HEK293 (cell line): ENCODE measurements around the gene BCL2L13.

Experiments
- CTCF ChIA-PET: fragments of 350-600 bp; formaldehyde crosslinking; extraction: SDS; loops from one replicate; lab custom pipeline; 2021; ENCODE audit warnings: antibody characterized with exemption; lab: Yijun Ruan, JAX
- POLR2A ChIA-PET: fragments of 300-600 bp; formaldehyde crosslinking; extraction: SDS; loops from one replicate; lab custom pipeline; 2020; ENCODE audit warnings: antibody characterized with exemption, inconsistent platforms; lab: Yijun Ruan, JAX
- H3K27ac ChIP-seq: fragments of 200-500 bp; sonication (Bioruptor generic); 2 replicates; pipeline ENCODE4 v1.5.1; 2014; ENCODE audit warnings: low read depth, low read length, control low read depth, inconsistent platforms; ENCODE audit errors: extremely low read depth
- H3K36me3 ChIP-seq, 2 experiments: fragments of 200-500 bp in 1 of 2; sonication (Bioruptor generic) in 1 of 2; 1 replicate in 1 of 2; 2 replicates in 1 of 2; pipeline ENCODE4 v1.5.1; 2014 to 2017; ENCODE audit warnings: inconsistent platforms in 2 of 2, low read length in 2 of 2; ENCODE audit not compliant: control insufficient read depth in 2 of 2, insufficient read depth in 1 of 2
- H3K4me1 ChIP-seq: fragments of 200-500 bp; sonication (Bioruptor generic); 2 replicates; pipeline ENCODE4 v1.5.1; 2014; ENCODE audit warnings: mild to moderate bottlenecking, low read length, inconsistent platforms; ENCODE audit not compliant: control insufficient read depth, insufficient read depth
- H3K4me3 ChIP-seq: 2 replicates; pipeline ENCODE4 v1.5.1; 2011; ENCODE audit warnings: low read depth, mild to moderate bottlenecking, control low read depth, low read length, moderate library complexity
- H3K9me3 ChIP-seq: fragments of 200-500 bp; sonication (Bioruptor generic); 2 replicates; pipeline ENCODE4 v1.5.1; 2014; ENCODE audit warnings: low read depth, low read length, inconsistent platforms; ENCODE audit not compliant: control insufficient read depth, insufficient read depth
- FEZF1 ChIP-seq: fragments of 450-650 bp; formaldehyde crosslinking; IDR thresholded peaks from 2 replicates; pipeline ENCODE4 v1.5.1; 2016; ENCODE audit warnings: missing biosample characterization, missing genetic modification characterization
- GLI4 ChIP-seq: fragments of 450-650 bp; formaldehyde crosslinking; IDR thresholded peaks from 2 replicates; pipeline ENCODE4 v1.5.1; 2016; ENCODE audit warnings: missing biosample characterization, missing genetic modification characterization
- MZF1 ChIP-seq: fragments of 450-650 bp; formaldehyde crosslinking; IDR thresholded peaks from 2 replicates; pipeline ENCODE4 v1.5.1; 2017; ENCODE audit warnings: missing biosample characterization, missing genetic modification characterization, borderline replicate concordance
- PRDM1 ChIP-seq: fragments of 450-650 bp; formaldehyde crosslinking; IDR thresholded peaks from 2 replicates; pipeline ENCODE4; 2016; ENCODE audit warnings: missing biosample characterization, missing genetic modification characterization
- SCRT1 ChIP-seq: fragments of 450-650 bp; formaldehyde crosslinking; IDR thresholded peaks from 2 replicates; pipeline ENCODE4 v1.5.1; 2016; ENCODE audit warnings: missing biosample characterization, missing genetic modification characterization, borderline replicate concordance
- SCRT2 ChIP-seq: fragments of 450-650 bp; formaldehyde crosslinking; IDR thresholded peaks from 2 replicates; pipeline ENCODE4 v1.5.1; 2016; ENCODE audit warnings: missing biosample characterization, missing genetic modification characterization
- ZBTB17 ChIP-seq: fragments of 450-650 bp; formaldehyde crosslinking; IDR thresholded peaks from 2 replicates; pipeline ENCODE4 v1.5.1; 2016; ENCODE audit warnings: missing biosample characterization, missing genetic modification characterization
- ZFP3 ChIP-seq: fragments of 450-650 bp; formaldehyde crosslinking; IDR thresholded peaks from 2 replicates; pipeline ENCODE4 v1.5.1; 2016; ENCODE audit warnings: low read depth, missing biosample characterization, missing genetic modification characterization
- ZNF132 ChIP-seq: fragments of 450-650 bp; formaldehyde crosslinking; IDR thresholded peaks from 2 replicates; pipeline ENCODE4 v1.5.1; 2017; ENCODE audit warnings: missing biosample characterization, missing genetic modification characterization, borderline replicate concordance
- ZNF184 ChIP-seq: fragments of 450-650 bp; IDR thresholded peaks from 2 replicates; pipeline ENCODE4 v1.5.1; 2018; ENCODE audit warnings: missing biosample characterization, mild to moderate bottlenecking, missing genetic modification characterization
- ZNF248 ChIP-seq: fragments of 450-650 bp; formaldehyde crosslinking; IDR thresholded peaks from 2 replicates; pipeline ENCODE4 v1.5.1; 2017; ENCODE audit warnings: missing biosample characterization, missing genetic modification characterization
- ZNF394 ChIP-seq: fragments of 450-650 bp; formaldehyde crosslinking; IDR thresholded peaks from 2 replicates; pipeline ENCODE4 v1.5.1; 2016; ENCODE audit warnings: missing biosample characterization, missing genetic modification characterization, mild to moderate bottlenecking, moderate library complexity, borderline replicate concordance
- ZNF48 ChIP-seq: fragments of 450-650 bp; formaldehyde crosslinking; IDR thresholded peaks from 2 replicates; pipeline ENCODE4 v1.5.1; 2016; ENCODE audit warnings: missing biosample characterization, missing genetic modification characterization
- ZNF514 ChIP-seq: fragments of 450-650 bp; formaldehyde crosslinking; IDR thresholded peaks from 2 replicates; pipeline ENCODE4 v1.5.1; 2016; ENCODE audit warnings: missing biosample characterization, missing genetic modification characterization
- ZNF600 ChIP-seq: fragments of 450-650 bp; formaldehyde crosslinking; IDR thresholded peaks from 2 replicates; pipeline ENCODE4 v1.5.1; 2016; ENCODE audit warnings: missing biosample characterization, missing genetic modification characterization
- ZNF747 ChIP-seq: fragments of 450-650 bp; formaldehyde crosslinking; IDR thresholded peaks from 2 replicates; pipeline ENCODE4 v1.5.1; 2016; ENCODE audit warnings: missing biosample characterization, missing genetic modification characterization
- ZNF791 ChIP-seq: fragments of 450-650 bp; formaldehyde crosslinking; IDR thresholded peaks from 2 replicates; pipeline ENCODE4 v1.5.1; 2016; ENCODE audit warnings: missing biosample characterization, missing genetic modification characterization
- ZSCAN16 ChIP-seq: fragments of 450-650 bp; formaldehyde crosslinking; IDR thresholded peaks from 2 replicates; pipeline ENCODE4 v1.5.1; 2016; ENCODE audit warnings: missing biosample characterization, missing genetic modification characterization
- ZXDB ChIP-seq: fragments of 450-650 bp; formaldehyde crosslinking; IDR thresholded peaks from 2 replicates; pipeline ENCODE4 v1.5.1; 2016; ENCODE audit warnings: missing biosample characterization, missing genetic modification characterization
- TF ChIP-seq, protein P1 (sequence below): fragments of 450-650 bp; formaldehyde crosslinking; IDR thresholded peaks from 2 replicates; pipeline ENCODE4 v1.5.1; 2017; ENCODE audit warnings: missing biosample characterization, missing genetic modification characterization
- TF ChIP-seq, protein P2 (sequence below): fragments of 450-650 bp; formaldehyde crosslinking; IDR thresholded peaks from 2 replicates; pipeline ENCODE4 v1.5.1; 2017; ENCODE audit warnings: missing biosample characterization, missing genetic modification characterization
- TF ChIP-seq, protein P3 (sequence below): fragments of 450-650 bp; formaldehyde crosslinking; IDR thresholded peaks from 2 replicates; pipeline ENCODE4 v1.5.1; 2016; ENCODE audit warnings: missing biosample characterization, missing genetic modification characterization
- TF ChIP-seq, protein P4 (sequence below): fragments of 450-650 bp; formaldehyde crosslinking; IDR thresholded peaks from 2 replicates; pipeline ENCODE4 v1.5.1; 2017; ENCODE audit warnings: missing biosample characterization, mild to moderate bottlenecking, missing genetic modification characterization, moderate library complexity

BCL2L13 gene

DNA sequence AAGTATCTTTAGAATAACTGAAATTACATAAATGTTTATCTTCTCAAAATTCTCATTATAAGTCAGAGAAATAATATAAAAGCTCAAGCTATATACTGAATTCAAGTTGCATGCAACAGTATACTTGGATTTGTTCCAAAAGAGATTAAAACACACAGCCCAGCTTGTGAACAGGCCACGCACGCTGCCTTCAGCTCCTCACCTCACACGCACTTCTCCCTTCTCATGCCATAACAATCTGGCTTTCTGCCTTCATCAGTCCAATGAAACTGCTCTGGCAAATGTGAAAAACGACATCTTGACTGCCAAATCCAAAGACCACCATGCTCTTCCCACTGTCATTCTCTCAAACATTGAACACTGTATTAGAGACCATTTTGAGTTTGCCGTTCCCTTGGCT is 32.1 kb upstream of the BCL2L13 start:
- H3K36me3 ChIP-seq, result peaks cover 11 to 66% of the 10 kb centered on the region in 2 experiments
- POLR2A ChIA-PET, result interaction anchor here (0.6 to 1.0 kb wide), 2 partner anchors 19 to 40 kb away, joined by 3 to 4 read pairs; no protein-coding TSS in a partner anchor
- CTCF ChIA-PET, result interaction anchor here (0.6 to 1.0 kb wide), 3 partner anchors 42 to 519 kb away, joined by 3 to 4 read pairs (median 3); no protein-coding TSS in a partner anchor
- H3K9me3 ChIP-seq, result no peaks in the 10 kb centered on the region
- no peak overlapping the region for H3K4me3 ChIP-seq
- H3K27ac ChIP-seq, result no peak overlapping the region
- TF ChIP-seq PRDM1 (tag by site-specific recombination) (peak; percentile 42; the same call in 1 of the 2 replicates), ZNF394 (tag by site-specific recombination) (peak; percentile 43; the same call in 1 of the 2 replicates), SCRT2 (peak; percentile 52; the same call in 1 of the 2 replicates), ZNF600 (tag by site-specific recombination) (peak; percentile 83), ZBTB17 (tag by site-specific recombination) (peak; percentile 63), FEZF1 (tag by site-specific recombination) (no peak), MZF1 (tag by site-specific recombination) (no peak)
- TF ChIP-seq, protein P1, sequence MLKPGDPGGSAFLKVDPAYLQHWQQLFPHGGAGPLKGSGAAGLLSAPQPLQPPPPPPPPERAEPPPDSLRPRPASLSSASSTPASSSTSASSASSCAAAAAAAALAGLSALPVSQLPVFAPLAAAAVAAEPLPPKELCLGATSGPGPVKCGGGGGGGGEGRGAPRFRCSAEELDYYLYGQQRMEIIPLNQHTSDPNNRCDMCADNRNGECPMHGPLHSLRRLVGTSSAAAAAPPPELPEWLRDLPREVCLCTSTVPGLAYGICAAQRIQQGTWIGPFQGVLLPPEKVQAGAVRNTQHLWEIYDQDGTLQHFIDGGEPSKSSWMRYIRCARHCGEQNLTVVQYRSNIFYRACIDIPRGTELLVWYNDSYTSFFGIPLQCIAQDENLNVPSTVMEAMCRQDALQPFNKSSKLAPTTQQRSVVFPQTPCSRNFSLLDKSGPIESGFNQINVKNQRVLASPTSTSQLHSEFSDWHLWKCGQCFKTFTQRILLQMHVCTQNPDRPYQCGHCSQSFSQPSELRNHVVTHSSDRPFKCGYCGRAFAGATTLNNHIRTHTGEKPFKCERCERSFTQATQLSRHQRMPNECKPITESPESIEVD (tag by site-specific recombination), result peak; percentile 76
- TF ChIP-seq, all 188 proteins: peak for 6
- peaks cover 2% of the 10 kb centered on the region; the same call in 1 of the 2 replicates for H3K4me1 ChIP-seq

DNA sequence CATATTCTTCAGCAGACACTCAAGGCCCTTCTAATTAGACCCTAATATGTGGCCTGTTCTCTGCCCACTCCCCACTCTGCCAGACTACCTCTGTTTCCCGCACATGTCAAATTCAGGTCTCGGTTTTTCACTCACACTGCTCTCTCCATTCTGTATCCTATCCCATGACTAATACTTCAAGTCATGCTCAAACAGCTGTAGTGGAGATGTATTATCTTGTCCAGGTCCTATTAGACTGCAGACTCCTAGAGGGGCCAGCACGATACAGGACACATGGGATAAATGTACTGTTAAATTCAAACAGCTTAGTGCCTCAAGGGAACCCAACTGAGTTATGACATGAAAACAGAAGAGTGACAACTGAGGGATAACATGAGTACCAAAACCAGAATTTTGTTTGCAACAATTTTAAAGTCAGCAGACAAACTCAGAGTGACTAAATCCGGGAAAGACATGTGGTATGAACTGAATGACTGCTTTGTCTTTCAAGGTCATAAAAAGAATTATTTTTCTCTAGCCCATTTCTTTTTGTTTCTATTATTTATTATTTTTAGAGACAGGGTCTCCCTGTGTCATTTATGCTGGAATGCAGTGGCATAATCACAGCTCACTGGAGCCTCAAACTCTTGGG is 30.6 kb upstream of the BCL2L13 start:
- H3K4me3 ChIP-seq, result no peak overlapping the region
- ChIA-PET CTCF (no interaction called here), POLR2A (no interaction called here)
- no peaks in the 10 kb centered on the region for H3K9me3 ChIP-seq
- peaks cover 2% of the 10 kb centered on the region; the same call in 1 of the 2 replicates for H3K4me1 ChIP-seq
- no peak overlapping the region for H3K27ac ChIP-seq
- TF ChIP-seq ZNF48 (no peak), SCRT1 (tag by site-specific recombination) (no peak)
- TF ChIP-seq, protein P2, sequence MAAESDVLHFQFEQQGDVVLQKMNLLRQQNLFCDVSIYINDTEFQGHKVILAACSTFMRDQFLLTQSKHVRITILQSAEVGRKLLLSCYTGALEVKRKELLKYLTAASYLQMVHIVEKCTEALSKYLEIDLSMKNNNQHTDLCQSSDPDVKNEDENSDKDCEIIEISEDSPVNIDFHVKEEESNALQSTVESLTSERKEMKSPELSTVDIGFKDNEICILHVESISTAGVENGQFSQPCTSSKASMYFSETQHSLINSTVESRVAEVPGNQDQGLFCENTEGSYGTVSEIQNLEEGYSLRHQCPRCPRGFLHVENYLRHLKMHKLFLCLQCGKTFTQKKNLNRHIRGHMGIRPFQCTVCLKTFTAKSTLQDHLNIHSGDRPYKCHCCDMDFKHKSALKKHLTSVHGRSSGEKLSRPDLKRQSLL (tag by site-specific recombination), result no peak
- H3K36me3 ChIP-seq, result peaks cover 26 to 80% of the 10 kb centered on the region in 2 experiments

DNA sequence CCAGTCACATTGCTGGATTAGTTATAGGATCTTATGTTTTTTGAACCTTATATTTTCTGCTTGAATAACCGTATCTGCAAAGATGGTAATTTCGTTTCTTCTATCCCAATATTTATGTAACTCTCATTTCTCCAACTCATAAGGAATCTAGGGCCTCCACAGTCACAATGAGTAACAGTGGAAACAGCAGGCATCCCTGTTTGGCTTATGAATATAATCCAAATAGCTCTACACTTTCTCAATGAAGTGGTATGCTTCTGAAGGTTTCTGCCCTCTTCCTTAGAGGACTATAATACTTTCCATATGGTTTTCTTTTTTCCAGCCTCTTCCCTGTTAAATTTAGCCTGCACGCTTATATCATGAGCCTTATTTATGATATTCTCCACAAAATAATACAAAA is 26.5 kb upstream of the BCL2L13 start:
- Histone ChIP-seq H3K9me3 (no peaks in the 10 kb centered on the region), H3K27ac (no peak overlapping the region), H3K36me3 (peaks cover 37 to 65% of the 10 kb centered on the region in 2 experiments), H3K4me1 (no peaks in the 10 kb centered on the region), H3K4me3 (no peak overlapping the region)
- POLR2A ChIA-PET, result no interaction called here
- CTCF ChIA-PET, result interaction anchor here (0.6 kb wide), 1 partner anchor 114 kb away, joined by 3 read pairs; no protein-coding TSS in a partner anchor
- no peak for TF ChIP-seq ZNF514 (tag by site-specific recombination)
- TF ChIP-seq ZFP3 (tag by site-specific recombination), result no peak
- TF ChIP-seq ZNF132, result no peak
- TF ChIP-seq ZNF248 (tag by site-specific recombination), result no peak
- TF ChIP-seq ZXDB (tag by site-specific recombination), result no peak
- no peak for TF ChIP-seq ZSCAN16 (tag by site-specific recombination)
- TF ChIP-seq GLI4 (tag by site-specific recombination), result no peak
- TF ChIP-seq, protein P3, sequence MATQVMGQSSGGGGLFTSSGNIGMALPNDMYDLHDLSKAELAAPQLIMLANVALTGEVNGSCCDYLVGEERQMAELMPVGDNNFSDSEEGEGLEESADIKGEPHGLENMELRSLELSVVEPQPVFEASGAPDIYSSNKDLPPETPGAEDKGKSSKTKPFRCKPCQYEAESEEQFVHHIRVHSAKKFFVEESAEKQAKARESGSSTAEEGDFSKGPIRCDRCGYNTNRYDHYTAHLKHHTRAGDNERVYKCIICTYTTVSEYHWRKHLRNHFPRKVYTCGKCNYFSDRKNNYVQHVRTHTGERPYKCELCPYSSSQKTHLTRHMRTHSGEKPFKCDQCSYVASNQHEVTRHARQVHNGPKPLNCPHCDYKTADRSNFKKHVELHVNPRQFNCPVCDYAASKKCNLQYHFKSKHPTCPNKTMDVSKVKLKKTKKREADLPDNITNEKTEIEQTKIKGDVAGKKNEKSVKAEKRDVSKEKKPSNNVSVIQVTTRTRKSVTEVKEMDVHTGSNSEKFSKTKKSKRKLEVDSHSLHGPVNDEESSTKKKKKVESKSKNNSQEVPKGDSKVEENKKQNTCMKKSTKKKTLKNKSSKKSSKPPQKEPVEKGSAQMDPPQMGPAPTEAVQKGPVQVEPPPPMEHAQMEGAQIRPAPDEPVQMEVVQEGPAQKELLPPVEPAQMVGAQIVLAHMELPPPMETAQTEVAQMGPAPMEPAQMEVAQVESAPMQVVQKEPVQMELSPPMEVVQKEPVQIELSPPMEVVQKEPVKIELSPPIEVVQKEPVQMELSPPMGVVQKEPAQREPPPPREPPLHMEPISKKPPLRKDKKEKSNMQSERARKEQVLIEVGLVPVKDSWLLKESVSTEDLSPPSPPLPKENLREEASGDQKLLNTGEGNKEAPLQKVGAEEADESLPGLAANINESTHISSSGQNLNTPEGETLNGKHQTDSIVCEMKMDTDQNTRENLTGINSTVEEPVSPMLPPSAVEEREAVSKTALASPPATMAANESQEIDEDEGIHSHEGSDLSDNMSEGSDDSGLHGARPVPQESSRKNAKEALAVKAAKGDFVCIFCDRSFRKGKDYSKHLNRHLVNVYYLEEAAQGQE (tag by site-specific recombination), result no peak
- TF ChIP-seq ZNF747 (tag by site-specific recombination), result no peak
- no peak for TF ChIP-seq ZNF48
- no peak for TF ChIP-seq ZNF184
- no peak for TF ChIP-seq ZNF791
- TF ChIP-seq, protein P4, sequence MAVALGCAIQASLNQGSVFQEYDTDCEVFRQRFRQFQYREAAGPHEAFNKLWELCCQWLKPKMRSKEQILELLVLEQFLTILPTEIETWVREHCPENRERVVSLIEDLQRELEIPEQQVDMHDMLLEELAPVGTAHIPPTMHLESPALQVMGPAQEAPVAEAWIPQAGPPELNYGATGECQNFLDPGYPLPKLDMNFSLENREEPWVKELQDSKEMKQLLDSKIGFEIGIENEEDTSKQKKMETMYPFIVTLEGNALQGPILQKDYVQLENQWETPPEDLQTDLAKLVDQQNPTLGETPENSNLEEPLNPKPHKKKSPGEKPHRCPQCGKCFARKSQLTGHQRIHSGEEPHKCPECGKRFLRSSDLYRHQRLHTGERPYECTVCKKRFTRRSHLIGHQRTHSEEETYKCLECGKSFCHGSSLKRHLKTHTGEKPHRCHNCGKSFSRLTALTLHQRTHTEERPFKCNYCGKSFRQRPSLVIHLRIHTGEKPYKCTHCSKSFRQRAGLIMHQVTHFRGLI (tag by site-specific recombination), result no peak
